ENCODE data around the gene SRSF1. TPM values are rescaled to one million over a fixed set of nuclear protein-coding genes. Genes with fewer than 3 reads are reported as not detected.
A peak's percentile ranks its signal among the peaks of the same experiment; 100 is the strongest.

Gene SRSF1
- total RNA-seq, 1 donor: 247 TPM

DNA sequence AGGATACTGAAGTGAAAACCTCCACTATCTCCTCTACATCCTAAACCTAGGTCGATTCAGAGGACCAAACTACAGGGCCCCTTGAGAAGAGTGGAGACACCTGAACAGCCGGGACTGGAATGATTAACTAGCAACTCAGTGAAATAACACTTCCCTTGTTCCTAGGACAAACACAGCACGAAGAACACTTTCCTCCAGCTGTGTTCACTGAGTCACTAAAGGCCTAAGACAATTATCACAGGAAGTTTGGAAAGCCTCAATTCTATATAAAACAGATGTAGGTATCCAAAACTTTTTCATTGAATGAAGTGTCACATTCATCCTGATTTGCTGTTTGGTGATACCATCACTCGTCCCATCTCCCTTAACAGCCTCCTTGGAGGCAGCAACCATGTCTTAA lies 36.3 kb downstream of the SRSF1 start:
- no peak overlapping the region for H3K27ac ChIP-seq (ENCODE audit: low read depth, low read length)
- H3K4me1 ChIP-seq (ENCODE audit: insufficient read depth, low read length): peaks cover 6% of the 10 kb centered on the region
- no peaks in the 10 kb centered on the region for H4K20me1 ChIP-seq (ENCODE audit: insufficient read depth, low read length)
- no peaks in the 10 kb centered on the region for H3K9me3 ChIP-seq (ENCODE audit: low read depth, low read length)
- DNase-seq (ENCODE audit: insufficient read length, low spot score, missing footprints): no peak
- H3K36me3 ChIP-seq (ENCODE audit: insufficient read depth, low read length): peaks cover 19% of the 10 kb centered on the region
- no peaks in the 10 kb centered on the region for H3K27me3 ChIP-seq (ENCODE audit: insufficient read depth, low read length)
- H2AFZ ChIP-seq (ENCODE audit: low read length): no peak overlapping the region
- no peak overlapping the region for H3K4me2 ChIP-seq (ENCODE audit: insufficient read depth, low read length)
- TF ChIP-seq, protein P1, sequence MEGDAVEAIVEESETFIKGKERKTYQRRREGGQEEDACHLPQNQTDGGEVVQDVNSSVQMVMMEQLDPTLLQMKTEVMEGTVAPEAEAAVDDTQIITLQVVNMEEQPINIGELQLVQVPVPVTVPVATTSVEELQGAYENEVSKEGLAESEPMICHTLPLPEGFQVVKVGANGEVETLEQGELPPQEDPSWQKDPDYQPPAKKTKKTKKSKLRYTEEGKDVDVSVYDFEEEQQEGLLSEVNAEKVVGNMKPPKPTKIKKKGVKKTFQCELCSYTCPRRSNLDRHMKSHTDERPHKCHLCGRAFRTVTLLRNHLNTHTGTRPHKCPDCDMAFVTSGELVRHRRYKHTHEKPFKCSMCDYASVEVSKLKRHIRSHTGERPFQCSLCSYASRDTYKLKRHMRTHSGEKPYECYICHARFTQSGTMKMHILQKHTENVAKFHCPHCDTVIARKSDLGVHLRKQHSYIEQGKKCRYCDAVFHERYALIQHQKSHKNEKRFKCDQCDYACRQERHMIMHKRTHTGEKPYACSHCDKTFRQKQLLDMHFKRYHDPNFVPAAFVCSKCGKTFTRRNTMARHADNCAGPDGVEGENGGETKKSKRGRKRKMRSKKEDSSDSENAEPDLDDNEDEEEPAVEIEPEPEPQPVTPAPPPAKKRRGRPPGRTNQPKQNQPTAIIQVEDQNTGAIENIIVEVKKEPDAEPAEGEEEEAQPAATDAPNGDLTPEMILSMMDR (IDR thresholded peaks at IDR 0.05; ENCODE audit: extremely low read depth, low read depth, low read length): no peak
- no peaks in the 10 kb centered on the region for H3K79me2 ChIP-seq (ENCODE audit: insufficient read depth, low read length)
- H3K4me3 ChIP-seq (ENCODE audit: insufficient read depth, low read length): no peak overlapping the region

DNA sequence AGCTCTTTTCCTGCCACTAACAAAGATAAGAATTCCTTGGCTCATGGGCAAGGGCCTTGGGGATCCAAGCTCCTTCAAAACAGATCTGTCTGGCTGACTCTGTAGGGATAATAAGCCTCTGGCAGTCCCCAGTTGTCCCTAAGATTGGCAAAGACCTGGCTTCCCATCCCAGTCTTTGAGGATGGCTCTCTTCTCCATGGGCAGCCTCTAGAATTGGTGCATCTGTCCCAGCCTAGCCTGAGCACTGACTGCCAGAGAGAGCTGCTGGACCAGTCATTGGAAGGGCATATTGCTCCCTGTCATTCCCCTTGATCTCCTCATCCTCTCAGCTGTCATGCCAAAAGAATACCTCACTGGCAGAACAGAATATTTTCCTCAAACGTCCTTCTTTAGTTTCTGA lies 38.6 kb downstream of the SRSF1 start:
- Histone ChIP-seq H3K4me2 (ENCODE audit: insufficient read depth, low read length) (no peak overlapping the region), H3K9me3 (ENCODE audit: low read depth, low read length) (no peaks in the 10 kb centered on the region), H3K4me1 (ENCODE audit: insufficient read depth, low read length) (no peaks in the 10 kb centered on the region), H2AFZ (ENCODE audit: low read length) (no peak overlapping the region), H3K27ac (ENCODE audit: low read depth, low read length) (no peak overlapping the region), H4K20me1 (ENCODE audit: insufficient read depth, low read length) (no peaks in the 10 kb centered on the region), H3K27me3 (ENCODE audit: insufficient read depth, low read length) (no peaks in the 10 kb centered on the region), H3K4me3 (ENCODE audit: insufficient read depth, low read length) (no peak overlapping the region), H3K36me3 (ENCODE audit: insufficient read depth, low read length) (peaks cover 3% of the 10 kb centered on the region), H3K79me2 (ENCODE audit: insufficient read depth, low read length) (no peaks in the 10 kb centered on the region)
- TF ChIP-seq, protein P1 (IDR thresholded peaks at IDR 0.05; ENCODE audit: extremely low read depth, low read depth, low read length): no peak
- peak; percentile 90 for DNase-seq (ENCODE audit: insufficient read length, low spot score, missing footprints)

DNA sequence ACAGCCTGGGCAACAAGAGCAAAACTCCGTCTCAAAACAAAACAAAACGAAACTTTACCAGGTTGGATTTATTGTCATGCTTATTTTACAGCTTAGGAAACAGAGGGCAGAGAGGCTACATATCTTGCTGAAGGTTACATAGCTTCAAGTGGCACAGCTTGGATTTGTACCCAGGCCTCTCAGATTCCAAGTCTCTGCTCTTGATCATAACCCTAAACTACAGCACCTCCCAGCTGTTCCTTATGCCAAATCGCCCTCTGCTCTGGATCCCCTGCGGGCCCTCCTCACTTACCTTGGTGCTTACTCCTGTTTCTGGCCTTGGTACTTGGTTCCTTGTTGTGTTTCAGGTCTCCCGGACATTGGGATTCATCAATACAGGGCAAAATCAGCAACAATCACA lies 40.2 kb downstream of the SRSF1 start:
- Histone ChIP-seq H4K20me1 (ENCODE audit: insufficient read depth, low read length) (no peaks in the 10 kb centered on the region), H3K27me3 (ENCODE audit: insufficient read depth, low read length) (no peaks in the 10 kb centered on the region), H3K4me2 (ENCODE audit: insufficient read depth, low read length) (no peak overlapping the region), H3K9me3 (ENCODE audit: low read depth, low read length) (no peaks in the 10 kb centered on the region), H3K4me1 (ENCODE audit: insufficient read depth, low read length) (no peaks in the 10 kb centered on the region), H3K79me2 (ENCODE audit: insufficient read depth, low read length) (no peaks in the 10 kb centered on the region), H3K27ac (ENCODE audit: low read depth, low read length) (no peak overlapping the region), H3K4me3 (ENCODE audit: insufficient read depth, low read length) (no peak overlapping the region), H3K36me3 (ENCODE audit: insufficient read depth, low read length) (no peaks in the 10 kb centered on the region), H2AFZ (ENCODE audit: low read length) (no peak overlapping the region)
- no peak for DNase-seq (ENCODE audit: insufficient read length, low spot score, missing footprints)
- TF ChIP-seq, protein P1 (IDR thresholded peaks at IDR 0.05; ENCODE audit: extremely low read depth, low read depth, low read length): no peak

DNA sequence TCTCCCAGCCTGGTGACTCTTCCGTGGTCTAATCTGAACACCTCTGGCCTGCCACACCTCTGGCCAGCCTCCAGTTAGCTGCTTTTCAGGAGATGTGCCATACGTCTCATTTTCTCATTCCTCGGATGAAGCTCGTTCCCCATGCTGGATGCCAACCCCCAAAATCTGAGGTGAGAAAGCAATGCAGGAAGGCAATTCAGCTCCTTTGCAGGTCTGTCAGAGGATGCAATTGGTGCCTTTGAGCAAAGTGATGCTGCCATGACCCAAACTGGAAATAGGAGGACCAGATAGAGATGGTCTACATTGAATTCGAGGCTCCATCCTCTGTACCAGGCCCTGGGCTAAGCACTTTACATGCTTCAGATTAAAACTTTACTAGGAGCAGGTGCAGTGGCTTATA lies 40.8 kb downstream of the SRSF1 start:
- no peak overlapping the region for H3K4me3 ChIP-seq (ENCODE audit: insufficient read depth, low read length)
- H3K27me3 ChIP-seq (ENCODE audit: insufficient read depth, low read length): no peaks in the 10 kb centered on the region
- DNase-seq (ENCODE audit: insufficient read length, low spot score, missing footprints): peak; percentile 45
- H3K36me3 ChIP-seq (ENCODE audit: insufficient read depth, low read length): no peaks in the 10 kb centered on the region
- no peaks in the 10 kb centered on the region for H3K4me1 ChIP-seq (ENCODE audit: insufficient read depth, low read length)
- no peak overlapping the region for H3K4me2 ChIP-seq (ENCODE audit: insufficient read depth, low read length)
- no peak overlapping the region for H3K27ac ChIP-seq (ENCODE audit: low read depth, low read length)
- no peaks in the 10 kb centered on the region for H3K79me2 ChIP-seq (ENCODE audit: insufficient read depth, low read length)
- H2AFZ ChIP-seq (ENCODE audit: low read length): no peak overlapping the region
- H4K20me1 ChIP-seq (ENCODE audit: insufficient read depth, low read length): no peaks in the 10 kb centered on the region
- TF ChIP-seq, protein P1 (IDR thresholded peaks at IDR 0.05; ENCODE audit: extremely low read depth, low read depth, low read length): no peak
- no peaks in the 10 kb centered on the region for H3K9me3 ChIP-seq (ENCODE audit: low read depth, low read length)
